Measurements from ENCODE around the gene HOXD4.

Gene HOXD4

DNA sequence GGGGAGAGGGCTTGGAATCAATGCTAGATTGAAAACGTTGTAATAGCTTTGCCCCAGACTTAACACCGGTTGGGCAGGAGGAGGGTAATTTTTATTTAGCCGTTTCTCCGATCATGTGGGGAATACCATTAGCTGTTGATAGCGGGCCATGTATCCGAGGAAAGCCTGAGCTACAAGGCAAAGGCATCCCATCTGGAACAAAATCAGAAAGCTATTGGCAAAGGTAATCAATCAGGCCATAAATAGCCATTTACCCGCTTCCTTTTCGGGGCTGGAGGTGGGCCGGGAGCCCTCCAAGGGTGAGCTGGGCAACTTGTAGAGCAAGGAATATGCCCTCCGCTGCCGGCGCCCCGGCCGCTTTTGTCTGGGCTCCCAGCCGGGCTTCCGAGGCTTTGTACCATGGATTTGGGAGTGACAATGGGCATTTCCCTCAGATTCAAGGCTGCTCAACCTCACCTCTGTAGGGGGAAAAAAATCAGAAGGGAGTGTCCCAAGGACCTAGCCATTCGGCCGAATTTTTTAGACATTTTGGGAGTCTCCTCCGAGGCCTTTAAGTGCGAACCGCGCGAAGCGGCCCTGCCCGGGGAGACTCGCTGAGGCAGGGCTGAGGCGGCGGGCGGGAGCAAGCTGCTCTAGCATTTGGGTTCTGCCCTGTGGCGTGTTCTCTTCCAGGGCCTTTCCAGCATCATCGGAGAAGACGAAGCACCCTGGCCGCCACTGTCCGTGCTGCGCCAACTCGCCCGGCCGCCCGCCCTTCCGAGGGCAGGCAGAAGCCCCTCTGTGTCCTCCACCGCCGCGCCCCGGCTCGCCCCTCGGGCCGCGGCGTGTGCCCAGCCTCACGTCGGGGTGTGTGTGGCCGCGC is 29.9 kb upstream of the HOXD4 start:
- Histone ChIP-seq H3K27ac (no peak overlapping the region), H3K4me3 (peak overlapping the region; percentile 75)
- no peak for DNase-seq (ENCODE audit: low spot score)
- TF ChIP-seq, protein P1, sequence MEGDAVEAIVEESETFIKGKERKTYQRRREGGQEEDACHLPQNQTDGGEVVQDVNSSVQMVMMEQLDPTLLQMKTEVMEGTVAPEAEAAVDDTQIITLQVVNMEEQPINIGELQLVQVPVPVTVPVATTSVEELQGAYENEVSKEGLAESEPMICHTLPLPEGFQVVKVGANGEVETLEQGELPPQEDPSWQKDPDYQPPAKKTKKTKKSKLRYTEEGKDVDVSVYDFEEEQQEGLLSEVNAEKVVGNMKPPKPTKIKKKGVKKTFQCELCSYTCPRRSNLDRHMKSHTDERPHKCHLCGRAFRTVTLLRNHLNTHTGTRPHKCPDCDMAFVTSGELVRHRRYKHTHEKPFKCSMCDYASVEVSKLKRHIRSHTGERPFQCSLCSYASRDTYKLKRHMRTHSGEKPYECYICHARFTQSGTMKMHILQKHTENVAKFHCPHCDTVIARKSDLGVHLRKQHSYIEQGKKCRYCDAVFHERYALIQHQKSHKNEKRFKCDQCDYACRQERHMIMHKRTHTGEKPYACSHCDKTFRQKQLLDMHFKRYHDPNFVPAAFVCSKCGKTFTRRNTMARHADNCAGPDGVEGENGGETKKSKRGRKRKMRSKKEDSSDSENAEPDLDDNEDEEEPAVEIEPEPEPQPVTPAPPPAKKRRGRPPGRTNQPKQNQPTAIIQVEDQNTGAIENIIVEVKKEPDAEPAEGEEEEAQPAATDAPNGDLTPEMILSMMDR (IDR thresholded peaks at IDR 0.05), result no peak

DNA sequence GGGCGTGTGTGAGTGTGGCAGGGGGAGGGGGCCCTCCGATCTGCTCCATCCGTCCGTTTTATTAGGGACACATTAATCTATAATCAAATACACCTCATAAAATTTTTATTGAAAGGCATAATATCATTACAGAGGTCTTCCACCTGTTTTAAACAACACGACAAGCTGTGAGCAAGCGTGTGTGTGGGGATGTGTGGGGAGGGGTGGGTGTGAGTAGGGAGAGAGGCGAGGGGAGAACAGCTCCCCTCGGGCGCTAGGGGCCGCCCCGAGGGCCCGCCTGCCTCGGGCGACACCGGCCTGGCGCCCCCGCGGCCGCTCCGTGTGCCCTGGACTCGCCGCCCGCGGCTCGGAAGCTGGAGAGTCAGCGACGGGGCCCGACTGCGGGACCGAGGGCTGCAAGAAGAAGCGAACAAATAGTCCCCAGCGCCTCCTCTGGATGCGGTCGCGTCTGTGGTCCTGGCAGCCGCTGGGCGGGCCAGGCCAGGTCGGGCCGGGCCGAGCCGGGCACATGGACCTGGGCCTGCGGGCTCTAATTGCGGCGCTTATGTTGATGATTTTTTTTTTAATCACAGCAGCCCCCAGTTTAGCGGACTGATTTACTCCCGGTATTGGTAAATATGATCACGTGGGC is 29.2 kb upstream of the HOXD4 start:
- TF ChIP-seq, protein P1 (IDR thresholded peaks at IDR 0.05), result no peak
- no peak for DNase-seq (ENCODE audit: low spot score)
- H3K4me3 ChIP-seq, result peak overlapping the region; percentile 75
- H3K27ac ChIP-seq, result no peak overlapping the region

DNA sequence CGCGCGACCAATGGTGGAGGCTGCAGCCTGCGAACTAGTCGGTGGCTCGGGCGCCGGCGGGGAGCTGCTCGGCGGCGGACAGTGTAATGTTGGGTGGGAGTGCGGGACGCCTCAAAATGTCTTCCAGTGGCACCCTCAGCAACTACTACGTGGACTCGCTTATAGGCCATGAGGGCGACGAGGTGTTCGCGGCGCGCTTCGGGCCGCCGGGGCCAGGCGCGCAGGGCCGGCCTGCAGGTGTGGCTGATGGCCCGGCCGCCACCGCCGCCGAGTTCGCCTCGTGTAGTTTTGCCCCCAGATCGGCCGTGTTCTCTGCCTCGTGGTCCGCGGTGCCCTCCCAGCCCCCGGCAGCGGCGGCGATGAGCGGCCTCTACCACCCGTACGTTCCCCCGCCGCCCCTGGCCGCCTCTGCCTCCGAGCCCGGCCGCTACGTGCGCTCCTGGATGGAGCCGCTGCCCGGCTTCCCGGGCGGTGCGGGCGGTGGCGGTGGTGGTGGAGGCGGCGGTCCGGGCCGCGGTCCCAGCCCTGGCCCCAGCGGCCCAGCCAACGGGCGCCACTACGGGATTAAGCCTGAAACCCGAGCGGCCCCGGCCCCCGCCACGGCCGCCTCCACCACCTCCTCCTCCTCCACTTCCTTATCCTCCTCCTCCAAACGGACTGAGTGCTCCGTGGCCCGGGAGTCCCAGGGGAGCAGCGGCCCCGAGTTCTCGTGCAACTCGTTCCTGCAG is 28.5 kb upstream of the HOXD4 start, which contains the start of gene HOXD9:
Gene HOXD9 (plus strand): TSS at position 37 of the 728 bp plus-strand sequence. CDS start 50 bp downstream, at position 87.
- no peak for DNase-seq (ENCODE audit: low spot score)
- TF ChIP-seq, protein P1 (IDR thresholded peaks at IDR 0.05), result no peak
- peak within 1 kb of the TSS; percentile 75 for H3K4me3 ChIP-seq
- H3K27ac ChIP-seq, result peak within 1 kb of the TSS in 1 of 2 donors; percentile 26

DNA sequence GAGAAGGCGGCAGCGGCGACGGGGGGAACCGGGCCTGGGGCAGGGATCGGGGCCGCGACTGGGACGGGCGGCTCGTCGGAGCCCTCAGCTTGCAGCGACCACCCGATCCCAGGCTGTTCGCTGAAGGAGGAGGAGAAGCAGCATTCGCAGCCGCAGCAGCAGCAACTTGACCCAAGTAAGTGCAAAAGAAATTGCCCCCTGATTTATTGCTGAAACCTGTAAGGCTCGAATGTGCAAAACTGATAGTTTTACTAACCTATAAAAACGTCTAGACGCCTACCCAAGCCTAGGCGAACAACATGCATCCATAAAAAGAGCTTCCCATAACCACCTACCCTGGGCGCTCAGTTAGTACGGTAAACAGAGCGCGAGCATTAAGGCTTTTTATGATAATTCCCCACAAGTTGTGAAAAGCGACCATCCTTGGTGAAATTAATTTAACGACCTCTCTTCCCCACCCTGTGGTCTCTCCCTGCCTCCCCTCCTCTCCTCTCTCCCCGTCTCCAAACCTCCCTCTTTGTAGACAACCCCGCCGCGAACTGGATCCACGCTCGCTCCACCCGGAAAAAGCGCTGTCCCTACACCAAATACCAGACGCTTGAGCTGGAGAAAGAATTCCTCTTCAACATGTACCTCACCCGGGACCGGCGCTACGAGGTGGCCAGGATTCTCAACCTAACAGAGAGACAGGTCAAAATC is 27.8 kb upstream of the HOXD4 start:
- peak overlapping the region; percentile 75 for H3K4me3 ChIP-seq
- TF ChIP-seq, protein P1 (IDR thresholded peaks at IDR 0.05), result no peak
- H3K27ac ChIP-seq, result no peak overlapping the region
- DNase-seq (ENCODE audit: low spot score), result no peak

DNA sequence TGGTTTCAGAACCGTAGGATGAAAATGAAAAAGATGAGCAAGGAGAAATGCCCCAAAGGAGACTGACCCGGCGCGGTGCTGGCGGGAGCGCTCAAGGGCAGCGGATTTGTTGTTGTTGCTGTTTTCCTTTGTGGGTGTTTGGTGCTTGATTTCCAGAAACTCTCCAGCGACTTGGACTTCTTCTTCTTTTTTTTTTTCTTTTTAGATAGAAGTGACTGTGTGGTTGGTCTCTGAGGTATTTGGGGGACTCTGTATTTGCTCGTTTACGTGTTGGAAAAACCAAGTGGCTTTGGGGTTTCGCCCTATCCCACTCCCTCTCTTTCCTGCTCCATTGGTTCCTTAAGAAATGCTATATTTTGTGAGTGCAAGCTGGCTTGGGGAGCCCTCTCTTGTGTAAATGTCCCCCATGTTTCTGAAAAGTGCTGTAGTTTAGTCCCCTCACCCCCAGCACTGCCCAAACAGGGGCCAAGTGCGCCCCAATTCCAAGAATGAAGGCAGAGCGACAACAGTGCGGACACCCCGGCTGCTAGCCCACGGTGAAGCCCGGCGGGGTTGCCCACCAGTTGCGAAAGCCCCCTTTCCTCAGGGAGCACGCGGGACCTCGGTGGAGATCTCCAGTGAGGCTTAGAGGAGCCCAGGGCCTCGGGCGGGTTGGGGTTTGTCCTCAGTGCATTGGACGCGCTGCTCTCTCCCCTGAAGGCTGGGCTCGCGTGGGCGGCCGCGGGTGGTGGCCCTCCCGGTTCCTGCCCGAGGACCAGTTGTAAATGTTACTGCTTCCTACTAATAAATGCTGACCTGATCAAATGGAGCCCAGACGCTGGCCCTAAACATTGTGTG is 27.0 kb upstream of the HOXD4 start:
- no peak for DNase-seq (ENCODE audit: low spot score)
- Histone ChIP-seq H3K27ac (no peak overlapping the region), H3K4me3 (peak overlapping the region; percentile 75)
- TF ChIP-seq, protein P1 (IDR thresholded peaks at IDR 0.05), result no peak

Measured in coronary artery (tissue), 2 donors.